Fibroblast of the aortic adventitia (primary cell): ENCODE data around the gene STARD3NL. TPM values are rescaled to one million over a fixed set of nuclear protein-coding genes. Genes with fewer than 3 reads are reported as not detected.
"Not testable (repeated sequence)": the region's sequence is repeated elsewhere in the genome, so short reads cannot be mapped to it uniquely, and the experiment has no call there.

Experiments
- DNase-seq: peaks from one replicate; pipeline ENCODE4 v3.0.0-alpha.2; 2010; ENCODE audit warnings: low read depth
- H3K4me3 ChIP-seq: 2 replicates; pipeline ENCODE4 v1.5.1; 2011; ENCODE audit warnings: low read depth, mild to moderate bottlenecking, control low read depth, low read length, moderate library complexity
- CTCF ChIP-seq: IDR thresholded peaks from 2 replicates; pipeline ENCODE4 v1.5.1; 2011; ENCODE audit warnings: mild to moderate bottlenecking, low read length, control low read depth, inconsistent platforms; ENCODE audit not compliant: insufficient read depth
- small RNA-seq: library from RNA; depleted of rRNA; stranded (forward); fragments of <200 nt; gene quantifications from one replicate; pipeline ENCODE3, GENCODE V24; 2012
- total RNA-seq: library from RNA; depleted of rRNA; stranded (reverse); fragments of >200 nt; gene quantifications from 2 replicates; pipeline ENCODE4 v1.2.3, GENCODE V29; 2012; ENCODE audit warnings: low replicate concordance

STARD3NL gene
- total RNA-seq, 1 donor, result 72.3 TPM

GRCh38 chr7:38270405-38270804, 92.4 kb downstream of the STARD3NL start:
- not testable (repeated sequence) for H3K4me3 ChIP-seq, DNase-seq

- TF ChIP-seq CTCF, result no peak
- no peak for DNase-seq
- H3K4me3 ChIP-seq, result no peak within 1 kb of the TSS
These were observed 95.4 kb downstream of the STARD3NL start, which contains the start of gene TARP for GRCh38 chr7:38273286-38273995. Gene TARP, minus strand, starts transcription at chr7:38273636.

GRCh38 chr7:38274486-38274885, 96.4 kb downstream of the STARD3NL start:
- no peak overlapping the region for H3K4me3 ChIP-seq
- TF ChIP-seq CTCF, result no peak
- DNase-seq, result no peak

GRCh38 chr7:38274927-38275620, 97.0 kb downstream of the STARD3NL start:
- no peak for DNase-seq
- no peak overlapping the region for H3K4me3 ChIP-seq
- TF ChIP-seq CTCF, result no peak

GRCh38 chr7:38276096-38276877, 98.2 kb downstream of the STARD3NL start:
- TF ChIP-seq CTCF, result no peak

GRCh38 chr7:38280000-38280399, 102.0 kb downstream of the STARD3NL start:
- H3K4me3 ChIP-seq, result no peak overlapping the region
- no peak for TF ChIP-seq CTCF
- no peak for DNase-seq

More at GRCh38 chr7:38276096-38276877, 98.2 kb downstream of the STARD3NL start:
- no peak overlapping the region for H3K4me3 ChIP-seq
- no peak for DNase-seq

Small RNA genes within 50 kb of the gene (small RNA-seq; reads per million reads assigned to genes)
- gene TRGJ1 (not detected), gene TRGJ2 (not detected), gene TRGJP (not detected), gene TRGJP1 (not detected), gene TRGJP2 (not detected)
